ENCODE results near the gene LPAR2.
A peak's percentile ranks its signal among the peaks of the same experiment; 100 is the strongest.

The LPAR2 gene

GRCh38 chr19:19595171-19595701, 32.8 kb downstream of the LPAR2 start:
- no peak for DNase-seq

DNA sequence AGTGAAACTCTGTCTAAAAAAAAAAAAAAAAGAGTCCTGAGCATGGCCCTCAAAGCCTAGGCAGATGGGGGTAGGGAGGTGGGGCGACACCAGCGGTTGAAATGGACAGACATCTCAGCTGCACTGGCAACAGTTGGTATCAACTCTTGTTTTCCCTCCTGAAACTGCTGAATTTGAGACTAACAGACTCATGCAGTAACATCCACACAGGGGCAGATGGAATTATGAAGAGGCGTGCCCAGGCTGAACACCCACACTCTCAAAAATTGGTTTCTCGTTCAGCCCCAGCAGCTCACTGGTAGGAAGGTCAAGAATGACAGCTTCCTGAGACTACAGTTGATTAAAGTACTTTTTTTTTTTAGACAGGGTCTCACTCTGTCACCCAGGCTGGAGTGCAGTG, 33.6 kb downstream of the LPAR2 start:
- DNase-seq, result peak in 1 of 5 donors; percentile 55

GRCh38 chr19:19592690-19593089, 35.3 kb downstream of the LPAR2 start:
- DNase-seq, result no peak

GRCh38 chr19:19591133-19591825, 36.7 kb downstream of the LPAR2 start:
- DNase-seq, result peak; percentile 49 to 91 (median 64)

- no peak for DNase-seq
These were observed 39.5 kb downstream of the LPAR2 start for GRCh38 chr19:19588546-19588945.

- DNase-seq, result no peak
These were observed 40.2 kb downstream of the LPAR2 start for GRCh38 chr19:19587771-19588170.

DNA sequence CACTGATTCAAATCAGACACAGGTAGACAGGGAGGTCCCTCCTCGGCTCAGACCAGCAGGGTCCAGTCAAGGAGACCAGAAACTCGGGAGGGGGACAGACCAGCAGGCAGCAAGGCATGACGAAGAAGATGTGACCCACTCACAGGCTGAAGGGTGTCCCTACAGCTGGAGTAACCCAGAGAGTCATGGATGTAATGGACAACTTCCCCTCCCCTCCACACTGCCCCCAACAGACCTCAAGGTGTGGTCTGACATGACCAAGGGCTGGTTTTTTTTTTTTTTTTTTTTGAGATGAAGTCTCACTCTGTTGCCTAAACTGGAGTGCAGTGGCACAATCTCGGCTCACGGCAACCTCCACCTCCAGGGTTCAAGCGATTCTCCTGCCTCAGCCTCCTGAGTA, 43.7 kb downstream of the LPAR2 start:
- DNase-seq, result no peak

DNA sequence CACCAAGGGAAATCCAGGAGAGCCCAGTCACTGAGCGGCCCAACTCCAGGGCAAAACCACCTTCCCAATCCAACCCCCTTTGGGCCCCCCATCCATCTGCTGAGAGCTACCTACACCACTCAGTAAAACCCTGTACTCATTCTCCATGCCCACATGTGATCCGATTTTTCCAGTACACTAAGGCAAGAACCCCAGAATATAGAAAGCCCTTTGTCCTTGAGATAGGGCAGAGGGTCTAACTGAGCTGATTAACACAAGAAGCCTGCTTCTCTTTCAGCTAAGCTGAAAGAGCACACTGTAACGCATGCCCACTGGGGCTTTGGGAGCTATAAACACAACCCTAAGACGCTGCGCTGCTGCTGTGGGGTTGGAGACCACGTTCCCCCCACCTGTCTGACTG, 45.5 kb downstream of the LPAR2 start:
- no peak for DNase-seq

DNA sequence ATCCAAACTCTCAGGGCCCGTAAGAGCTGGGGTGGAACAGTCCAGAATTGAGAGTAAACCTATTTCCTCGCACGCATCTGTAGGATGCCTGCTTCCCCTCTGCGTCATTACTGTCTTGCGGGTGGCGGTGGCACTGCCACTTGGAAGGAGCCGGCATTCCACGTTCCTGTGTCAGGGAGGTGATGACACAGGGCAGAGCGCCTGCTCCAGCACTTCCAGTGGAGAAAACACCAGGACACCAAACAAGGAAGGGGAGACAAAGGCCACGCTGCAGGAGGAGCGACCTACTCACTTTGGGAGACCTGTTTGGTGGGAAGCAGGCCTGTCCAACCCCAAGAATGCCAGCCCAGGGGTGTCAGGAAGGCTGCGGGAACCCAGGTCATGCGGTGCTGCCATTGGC, 46.6 kb downstream of the LPAR2 start:
- no peak for DNase-seq

- DNase-seq, result no peak
These were observed 47.6 kb downstream of the LPAR2 start for GRCh38 chr19:19580418-19580817.

- DNase-seq, result no peak
These were observed 48.3 kb downstream of the LPAR2 start for GRCh38 chr19:19579533-19580361.

DNA sequence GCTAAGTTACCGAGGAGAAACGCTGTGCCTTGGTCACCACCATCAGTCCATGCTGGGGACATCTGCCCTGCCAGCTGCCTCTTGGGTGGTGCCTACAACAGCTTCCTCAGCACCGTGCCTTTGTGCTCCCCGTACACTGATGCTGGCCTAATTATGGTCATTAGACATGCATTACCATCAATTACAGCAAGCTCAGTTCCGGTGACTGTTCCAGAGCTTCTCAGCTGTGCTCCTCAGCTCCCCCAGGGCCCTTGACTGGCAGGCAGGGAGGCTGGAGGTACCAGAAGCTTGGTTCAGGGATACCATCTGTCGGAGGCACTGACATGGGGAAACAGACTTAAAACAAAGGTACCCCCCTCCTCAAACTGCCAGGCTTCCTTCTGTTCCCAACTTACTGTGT, 49.8 kb downstream of the LPAR2 start:
- no peak for DNase-seq

GRCh38 chr19:19575411-19575810, 52.6 kb downstream of the LPAR2 start:
- no peak for DNase-seq

Data from T-helper 1 cell (primary cell).